ENCODE data around the gene OCA2.

DNA sequence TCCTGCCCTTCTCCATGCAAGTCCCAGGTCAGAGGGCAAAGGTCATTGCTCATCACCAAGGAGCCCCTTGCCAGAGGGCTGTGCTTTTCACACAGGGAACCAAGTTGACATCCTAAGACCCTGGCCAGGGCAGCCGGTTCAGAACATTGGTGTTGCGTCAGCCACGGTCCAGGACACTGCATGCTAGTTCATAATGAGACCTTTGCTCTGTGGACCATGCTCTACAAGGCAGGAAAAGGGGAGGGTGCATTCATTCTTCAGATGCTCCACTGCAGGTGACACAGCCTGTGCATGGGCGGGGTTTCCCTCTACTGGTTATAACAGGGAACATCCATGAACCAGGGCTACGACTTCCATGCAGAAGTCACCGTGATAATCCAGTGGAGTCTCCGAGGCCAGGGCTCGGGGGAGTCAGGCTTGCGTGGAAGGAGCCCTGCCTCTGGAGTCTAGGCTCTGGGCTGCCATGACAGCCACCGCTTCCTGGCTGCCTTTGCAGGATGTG lies 81.6 kb downstream of the OCA2 start:
- TF ChIP-seq, protein P1, sequence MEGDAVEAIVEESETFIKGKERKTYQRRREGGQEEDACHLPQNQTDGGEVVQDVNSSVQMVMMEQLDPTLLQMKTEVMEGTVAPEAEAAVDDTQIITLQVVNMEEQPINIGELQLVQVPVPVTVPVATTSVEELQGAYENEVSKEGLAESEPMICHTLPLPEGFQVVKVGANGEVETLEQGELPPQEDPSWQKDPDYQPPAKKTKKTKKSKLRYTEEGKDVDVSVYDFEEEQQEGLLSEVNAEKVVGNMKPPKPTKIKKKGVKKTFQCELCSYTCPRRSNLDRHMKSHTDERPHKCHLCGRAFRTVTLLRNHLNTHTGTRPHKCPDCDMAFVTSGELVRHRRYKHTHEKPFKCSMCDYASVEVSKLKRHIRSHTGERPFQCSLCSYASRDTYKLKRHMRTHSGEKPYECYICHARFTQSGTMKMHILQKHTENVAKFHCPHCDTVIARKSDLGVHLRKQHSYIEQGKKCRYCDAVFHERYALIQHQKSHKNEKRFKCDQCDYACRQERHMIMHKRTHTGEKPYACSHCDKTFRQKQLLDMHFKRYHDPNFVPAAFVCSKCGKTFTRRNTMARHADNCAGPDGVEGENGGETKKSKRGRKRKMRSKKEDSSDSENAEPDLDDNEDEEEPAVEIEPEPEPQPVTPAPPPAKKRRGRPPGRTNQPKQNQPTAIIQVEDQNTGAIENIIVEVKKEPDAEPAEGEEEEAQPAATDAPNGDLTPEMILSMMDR (IDR thresholded peaks at IDR 0.05; ENCODE audit: insufficient read depth, low read length) = no peak
- TF ChIP-seq POLR2AphosphoS5 (IDR thresholded peaks at IDR 0.05; ENCODE audit: low read depth) (no peak), GABPA (IDR thresholded peaks at IDR 0.05; ENCODE audit: low read depth) (no peak), SPI1 (IDR thresholded peaks at IDR 0.05; ENCODE audit: borderline replicate concordance, low read depth) (no peak)
- TF ChIP-seq, protein P2, sequence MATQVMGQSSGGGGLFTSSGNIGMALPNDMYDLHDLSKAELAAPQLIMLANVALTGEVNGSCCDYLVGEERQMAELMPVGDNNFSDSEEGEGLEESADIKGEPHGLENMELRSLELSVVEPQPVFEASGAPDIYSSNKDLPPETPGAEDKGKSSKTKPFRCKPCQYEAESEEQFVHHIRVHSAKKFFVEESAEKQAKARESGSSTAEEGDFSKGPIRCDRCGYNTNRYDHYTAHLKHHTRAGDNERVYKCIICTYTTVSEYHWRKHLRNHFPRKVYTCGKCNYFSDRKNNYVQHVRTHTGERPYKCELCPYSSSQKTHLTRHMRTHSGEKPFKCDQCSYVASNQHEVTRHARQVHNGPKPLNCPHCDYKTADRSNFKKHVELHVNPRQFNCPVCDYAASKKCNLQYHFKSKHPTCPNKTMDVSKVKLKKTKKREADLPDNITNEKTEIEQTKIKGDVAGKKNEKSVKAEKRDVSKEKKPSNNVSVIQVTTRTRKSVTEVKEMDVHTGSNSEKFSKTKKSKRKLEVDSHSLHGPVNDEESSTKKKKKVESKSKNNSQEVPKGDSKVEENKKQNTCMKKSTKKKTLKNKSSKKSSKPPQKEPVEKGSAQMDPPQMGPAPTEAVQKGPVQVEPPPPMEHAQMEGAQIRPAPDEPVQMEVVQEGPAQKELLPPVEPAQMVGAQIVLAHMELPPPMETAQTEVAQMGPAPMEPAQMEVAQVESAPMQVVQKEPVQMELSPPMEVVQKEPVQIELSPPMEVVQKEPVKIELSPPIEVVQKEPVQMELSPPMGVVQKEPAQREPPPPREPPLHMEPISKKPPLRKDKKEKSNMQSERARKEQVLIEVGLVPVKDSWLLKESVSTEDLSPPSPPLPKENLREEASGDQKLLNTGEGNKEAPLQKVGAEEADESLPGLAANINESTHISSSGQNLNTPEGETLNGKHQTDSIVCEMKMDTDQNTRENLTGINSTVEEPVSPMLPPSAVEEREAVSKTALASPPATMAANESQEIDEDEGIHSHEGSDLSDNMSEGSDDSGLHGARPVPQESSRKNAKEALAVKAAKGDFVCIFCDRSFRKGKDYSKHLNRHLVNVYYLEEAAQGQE (IDR thresholded peaks at IDR 0.05; ENCODE audit: insufficient replicate concordance, low read depth) = no peak

Measured in HL-60 (cell line).